GM13977 (cell line): Measurements from ENCODE around the gene TMEM63A.

Experiments used
- DNase-seq: peaks from one replicate; pipeline ENCODE4 v3.0.0; 2012; ENCODE audit warnings: low spot score
- in situ Hi-C: fragments of 300-500 bp; cut with MboI; formaldehyde crosslinking; loops from one replicate; pipeline ENCODE4 v1.12.0; 2022; ENCODE audit warnings: low sequenced_read_pairs, low pct_unique_long_range_greater_than_20kb, mixed read lengths, inconsistent platforms; ENCODE audit not compliant: unreplicated experiment
- TF ChIP-seq, protein P1 (sequence below): IDR thresholded peaks from 2 replicates; pipeline ENCODE4 v1.5.1; 2012; ENCODE audit warnings: mild to moderate bottlenecking, control low read depth; ENCODE audit not compliant: insufficient read depth; ENCODE audit errors: extremely low read depth, missing control alignments

Gene TMEM63A

GRCh38 chr1:225873281-225873850, 8.8 kb downstream of the TMEM63A start:
- DNase-seq, result no peak
- TF ChIP-seq, protein P1, sequence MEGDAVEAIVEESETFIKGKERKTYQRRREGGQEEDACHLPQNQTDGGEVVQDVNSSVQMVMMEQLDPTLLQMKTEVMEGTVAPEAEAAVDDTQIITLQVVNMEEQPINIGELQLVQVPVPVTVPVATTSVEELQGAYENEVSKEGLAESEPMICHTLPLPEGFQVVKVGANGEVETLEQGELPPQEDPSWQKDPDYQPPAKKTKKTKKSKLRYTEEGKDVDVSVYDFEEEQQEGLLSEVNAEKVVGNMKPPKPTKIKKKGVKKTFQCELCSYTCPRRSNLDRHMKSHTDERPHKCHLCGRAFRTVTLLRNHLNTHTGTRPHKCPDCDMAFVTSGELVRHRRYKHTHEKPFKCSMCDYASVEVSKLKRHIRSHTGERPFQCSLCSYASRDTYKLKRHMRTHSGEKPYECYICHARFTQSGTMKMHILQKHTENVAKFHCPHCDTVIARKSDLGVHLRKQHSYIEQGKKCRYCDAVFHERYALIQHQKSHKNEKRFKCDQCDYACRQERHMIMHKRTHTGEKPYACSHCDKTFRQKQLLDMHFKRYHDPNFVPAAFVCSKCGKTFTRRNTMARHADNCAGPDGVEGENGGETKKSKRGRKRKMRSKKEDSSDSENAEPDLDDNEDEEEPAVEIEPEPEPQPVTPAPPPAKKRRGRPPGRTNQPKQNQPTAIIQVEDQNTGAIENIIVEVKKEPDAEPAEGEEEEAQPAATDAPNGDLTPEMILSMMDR, result no peak
- in situ Hi-C loops, result no loop called here

DNA sequence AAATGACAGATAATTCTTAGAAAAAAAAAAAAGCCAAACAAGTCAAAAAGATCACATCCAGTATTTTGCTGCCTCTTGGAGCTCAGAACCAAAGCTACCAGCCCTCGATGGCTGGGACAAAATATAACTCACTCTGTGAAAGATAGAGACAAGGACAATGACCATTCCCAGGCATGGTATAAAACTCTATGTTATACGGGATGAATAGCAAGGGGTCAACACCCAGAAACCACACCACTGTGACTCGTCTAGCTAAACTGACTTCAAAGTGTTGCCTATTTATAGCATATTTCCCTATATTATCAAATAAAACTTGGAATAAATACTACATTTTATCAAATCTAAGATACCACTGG, 10.1 kb downstream of the TMEM63A start:
- TF ChIP-seq, protein P1, result no peak
- in situ Hi-C loops, result no loop called here
- no peak for DNase-seq

DNA sequence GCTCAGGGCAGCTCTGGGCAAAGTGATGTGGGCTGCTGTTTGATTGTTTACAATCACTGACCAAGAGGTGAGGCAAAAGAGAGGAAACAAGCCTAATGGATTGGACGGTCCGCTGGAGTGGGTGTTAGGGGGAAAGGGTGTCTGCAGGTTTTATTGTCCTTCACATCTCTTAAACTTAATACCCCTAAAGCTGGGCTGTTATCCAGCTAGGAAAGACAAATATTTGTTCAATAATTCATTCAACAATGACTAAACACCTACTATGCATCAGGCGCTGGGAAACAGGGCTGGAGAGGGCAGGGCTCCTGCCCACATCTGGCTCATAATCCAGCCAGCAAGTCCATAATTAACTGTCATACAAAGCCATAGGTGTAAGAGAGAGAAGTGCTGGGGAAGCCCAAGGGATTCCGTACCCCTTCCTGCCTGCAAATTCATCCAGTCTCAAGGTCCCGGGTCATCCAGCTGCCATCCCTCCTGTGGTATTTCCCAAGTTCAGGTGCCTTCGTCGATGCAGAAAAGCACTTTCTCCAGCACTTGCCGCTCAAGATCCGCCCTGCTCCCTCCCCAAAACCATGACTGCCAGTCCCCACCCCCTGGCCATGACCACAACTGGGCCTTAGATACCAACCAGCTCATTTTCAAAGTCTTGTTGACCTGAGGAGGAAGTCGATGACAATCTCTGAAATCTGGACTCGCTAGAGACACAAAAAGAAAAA, 10.7 kb downstream of the TMEM63A start:
- in situ Hi-C loops, result no loop called here
- DNase-seq, result no peak

GRCh38 chr1:225870911-225871310, 11.3 kb downstream of the TMEM63A start:
- TF ChIP-seq, protein P1, result no peak
- DNase-seq, result no peak
- in situ Hi-C loops, result no loop called here

More for the DNA sequence above, 10.7 kb downstream of the TMEM63A start:
- TF ChIP-seq, protein P1, result no peak

GRCh38 chr1:225868631-225869330, 13.4 kb downstream of the TMEM63A start:
- in situ Hi-C loops, result no loop called here
- TF ChIP-seq, protein P1, result no peak
- no peak for DNase-seq

DNA sequence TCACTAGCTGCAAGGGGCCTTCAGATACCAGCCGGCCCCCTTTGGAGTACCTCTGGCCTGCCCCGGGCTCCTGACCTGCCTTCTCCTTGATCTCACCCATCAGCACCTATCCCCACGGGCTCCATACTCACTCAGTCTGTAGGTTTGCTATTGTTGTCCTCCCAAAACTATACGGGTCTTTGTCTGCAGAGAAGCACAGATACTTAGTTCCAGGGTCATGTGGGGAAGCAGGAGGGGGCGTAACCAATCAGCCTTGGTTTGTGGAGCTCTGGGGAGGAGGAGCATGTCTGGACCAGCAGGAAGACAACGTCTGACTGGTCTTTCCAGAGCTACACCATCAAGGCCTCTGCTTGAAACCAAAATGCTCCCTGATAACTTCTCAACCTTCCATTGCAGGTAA, 15.2 kb downstream of the TMEM63A start:
- TF ChIP-seq, protein P1, result no peak
- DNase-seq, result no peak
- in situ Hi-C loops, result no loop called here
